GM12864 (cell line): Measurements from ENCODE around the gene PLPPR3.
"Not testable (repeated sequence)": the region's sequence is repeated elsewhere in the genome, so short reads cannot be mapped to it uniquely, and the experiment has no call there.

Experiments
- DNase-seq: peaks from one replicate; pipeline ENCODE4 v3.0.0-alpha.2; 2011; ENCODE audit warnings: low read depth
- H3K4me3 ChIP-seq: 2 replicates; pipeline ENCODE4 v1.5.1; 2011; ENCODE audit warnings: mild to moderate bottlenecking, low read depth, low read length, control low read depth
- TF ChIP-seq, protein P1 (sequence below): IDR thresholded peaks from 2 replicates; pipeline ENCODE4 v1.5.1; 2011; ENCODE audit warnings: low read depth, mild to moderate bottlenecking, moderate library complexity, low read length, control low read depth, inconsistent platforms; ENCODE audit errors: missing control alignments

Gene PLPPR3

DNA sequence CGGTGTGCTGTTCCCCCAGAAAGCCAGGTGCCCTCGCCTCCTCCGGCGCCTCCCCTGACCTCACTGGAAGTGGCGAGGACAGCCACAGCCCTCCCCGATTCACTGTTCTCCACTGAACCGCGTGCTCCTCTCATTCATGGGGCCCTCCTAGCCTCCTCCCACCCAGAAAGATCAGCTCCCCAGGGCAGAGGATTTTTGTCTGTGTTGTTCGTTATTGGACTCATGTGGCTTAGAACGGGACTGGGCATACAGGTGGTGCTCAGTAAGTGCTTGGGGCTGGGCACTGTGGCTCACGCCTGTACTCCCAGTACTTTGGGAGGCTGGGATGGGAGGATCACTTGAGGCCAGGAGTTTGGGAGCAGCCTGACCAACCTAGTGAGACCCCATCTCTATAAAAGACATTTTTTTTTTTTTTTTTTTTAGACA is 22.8 kb upstream of the PLPPR3 start:
- DNase-seq: no peak
- no peak overlapping the region for H3K4me3 ChIP-seq
- TF ChIP-seq, protein P1, sequence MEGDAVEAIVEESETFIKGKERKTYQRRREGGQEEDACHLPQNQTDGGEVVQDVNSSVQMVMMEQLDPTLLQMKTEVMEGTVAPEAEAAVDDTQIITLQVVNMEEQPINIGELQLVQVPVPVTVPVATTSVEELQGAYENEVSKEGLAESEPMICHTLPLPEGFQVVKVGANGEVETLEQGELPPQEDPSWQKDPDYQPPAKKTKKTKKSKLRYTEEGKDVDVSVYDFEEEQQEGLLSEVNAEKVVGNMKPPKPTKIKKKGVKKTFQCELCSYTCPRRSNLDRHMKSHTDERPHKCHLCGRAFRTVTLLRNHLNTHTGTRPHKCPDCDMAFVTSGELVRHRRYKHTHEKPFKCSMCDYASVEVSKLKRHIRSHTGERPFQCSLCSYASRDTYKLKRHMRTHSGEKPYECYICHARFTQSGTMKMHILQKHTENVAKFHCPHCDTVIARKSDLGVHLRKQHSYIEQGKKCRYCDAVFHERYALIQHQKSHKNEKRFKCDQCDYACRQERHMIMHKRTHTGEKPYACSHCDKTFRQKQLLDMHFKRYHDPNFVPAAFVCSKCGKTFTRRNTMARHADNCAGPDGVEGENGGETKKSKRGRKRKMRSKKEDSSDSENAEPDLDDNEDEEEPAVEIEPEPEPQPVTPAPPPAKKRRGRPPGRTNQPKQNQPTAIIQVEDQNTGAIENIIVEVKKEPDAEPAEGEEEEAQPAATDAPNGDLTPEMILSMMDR: no peak

DNA sequence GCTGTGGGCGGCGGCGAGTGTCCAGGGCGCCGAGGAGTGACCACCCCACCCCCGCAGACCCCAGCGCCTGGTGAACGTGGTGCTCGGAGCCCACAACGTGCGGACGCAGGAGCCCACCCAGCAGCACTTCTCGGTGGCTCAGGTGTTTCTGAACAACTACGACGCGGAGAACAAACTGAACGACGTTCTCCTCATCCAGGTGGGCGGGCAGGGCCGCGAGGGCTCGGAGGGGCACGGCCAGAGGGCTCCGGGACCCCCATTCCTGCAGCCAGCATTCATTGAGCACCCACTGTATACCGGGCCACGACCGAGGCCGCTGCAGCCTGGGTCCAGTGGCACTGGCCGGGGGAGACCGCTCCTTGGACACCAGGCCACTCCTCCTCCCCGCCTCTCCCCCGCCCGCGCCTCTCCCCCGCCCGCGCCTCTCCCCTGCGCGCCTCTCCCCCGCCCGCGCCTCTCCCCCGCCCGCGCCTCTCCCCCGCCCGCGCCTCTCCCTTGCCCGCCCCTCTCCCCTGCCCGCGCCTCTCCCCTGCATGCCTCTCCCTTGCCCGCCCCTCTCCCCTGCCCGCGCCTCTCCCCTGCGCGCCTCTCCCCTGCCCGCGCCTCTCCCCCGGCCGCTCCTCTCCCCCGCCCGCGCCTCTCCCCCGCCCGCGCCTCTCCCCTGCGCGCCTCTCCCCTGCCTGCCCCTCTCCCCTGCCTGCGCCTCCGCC is 22.2 kb upstream of the PLPPR3 start:
- TF ChIP-seq, protein P1: no peak
- DNase-seq: no peak
- no peak overlapping the region for H3K4me3 ChIP-seq

DNA sequence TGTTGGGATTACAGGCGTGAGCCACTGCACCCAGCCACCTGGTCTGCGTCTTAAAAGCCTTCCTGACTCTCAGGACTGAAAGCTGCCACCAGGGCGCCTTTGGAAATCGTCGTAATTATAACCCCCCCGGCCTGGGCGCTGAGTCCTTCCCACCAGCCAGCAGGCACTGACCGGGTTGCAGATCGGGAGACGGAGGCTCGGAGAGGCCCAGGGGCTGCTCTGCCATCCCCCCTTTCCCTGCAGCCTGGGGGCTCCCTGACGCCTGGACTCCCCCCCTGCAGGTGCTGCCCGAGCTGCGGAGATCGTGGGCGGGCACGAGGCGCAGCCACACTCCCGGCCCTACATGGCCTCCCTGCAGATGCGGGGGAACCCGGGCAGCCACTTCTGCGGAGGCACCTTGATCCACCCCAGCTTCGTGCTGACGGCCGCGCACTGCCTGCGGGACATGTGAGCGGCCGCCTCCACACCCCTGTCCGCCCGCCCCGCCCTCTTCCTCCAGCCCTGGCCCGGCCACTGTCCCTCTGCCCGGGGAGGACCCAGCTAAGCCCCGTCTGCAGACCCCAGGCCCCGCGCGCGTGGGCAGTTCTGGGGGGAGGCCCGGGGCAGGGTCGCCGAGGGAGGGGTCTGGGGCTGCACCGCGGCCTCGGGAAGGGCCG is 21.6 kb upstream of the PLPPR3 start:
- H3K4me3 ChIP-seq: no peak overlapping the region

DNA sequence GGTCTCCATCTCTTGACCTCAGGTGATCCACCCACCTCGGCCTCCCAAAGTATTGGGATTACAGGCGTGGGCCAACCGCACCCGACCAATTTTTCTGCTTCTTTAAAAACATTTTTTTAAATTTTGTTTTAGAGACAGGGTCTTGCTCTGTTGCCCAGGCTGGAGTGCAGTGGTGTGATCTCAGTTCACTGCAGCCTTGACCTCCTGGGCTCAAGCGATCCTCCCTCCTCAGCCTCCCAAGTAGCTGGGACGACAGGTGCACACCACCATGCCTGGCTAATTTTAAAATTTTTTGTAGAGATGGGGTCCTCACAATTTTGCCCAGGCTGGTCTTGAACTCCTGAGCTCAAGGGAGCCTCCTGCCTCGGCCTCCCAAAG is 21.0 kb upstream of the PLPPR3 start:
- H3K4me3 ChIP-seq, DNase-seq: not testable (repeated sequence)

More for the DNA sequence above, 21.6 kb upstream of the PLPPR3 start:
- TF ChIP-seq, protein P1: no peak
- DNase-seq: no peak

DNA sequence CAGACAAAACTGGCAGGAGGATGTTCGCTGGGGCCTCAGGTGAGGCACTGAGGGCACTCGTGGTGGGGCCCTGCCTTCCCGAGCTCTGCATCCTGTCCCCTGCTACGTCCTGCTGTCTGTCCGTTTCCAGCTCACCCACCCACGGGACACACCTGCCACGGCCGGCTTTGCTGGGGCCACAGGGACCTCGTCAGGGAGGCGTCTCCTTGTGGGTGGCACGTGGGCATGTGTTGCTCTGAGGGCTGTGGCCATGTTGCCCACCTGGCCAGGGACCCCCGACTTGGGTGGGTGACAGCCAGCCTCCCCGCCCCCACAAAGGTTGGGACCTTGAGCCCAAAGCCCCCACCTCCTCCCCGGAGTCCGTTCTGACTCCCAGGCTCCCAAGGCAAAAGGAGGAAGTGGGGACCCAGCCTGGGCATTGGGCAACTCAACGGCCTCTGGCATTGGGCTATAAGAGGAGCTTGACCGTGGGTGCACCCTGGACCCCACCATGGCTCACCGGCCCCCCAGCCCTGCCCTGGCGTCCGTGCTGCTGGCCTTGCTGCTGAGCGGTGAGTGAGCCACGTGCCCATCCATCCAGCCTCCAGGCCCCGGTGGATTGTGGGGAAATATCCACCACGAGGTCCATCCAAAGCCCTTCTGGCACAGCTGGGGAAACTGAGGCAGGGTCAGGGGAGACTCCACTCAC is 18.9 kb upstream of the PLPPR3 start, which contains the start of gene PRTN3:
Gene PRTN3, plus strand, starts transcription at position 481 of the 688 bp plus-strand sequence. Its CDS starts 10 bp downstream, at position 491.
- no peak for DNase-seq

DNA sequence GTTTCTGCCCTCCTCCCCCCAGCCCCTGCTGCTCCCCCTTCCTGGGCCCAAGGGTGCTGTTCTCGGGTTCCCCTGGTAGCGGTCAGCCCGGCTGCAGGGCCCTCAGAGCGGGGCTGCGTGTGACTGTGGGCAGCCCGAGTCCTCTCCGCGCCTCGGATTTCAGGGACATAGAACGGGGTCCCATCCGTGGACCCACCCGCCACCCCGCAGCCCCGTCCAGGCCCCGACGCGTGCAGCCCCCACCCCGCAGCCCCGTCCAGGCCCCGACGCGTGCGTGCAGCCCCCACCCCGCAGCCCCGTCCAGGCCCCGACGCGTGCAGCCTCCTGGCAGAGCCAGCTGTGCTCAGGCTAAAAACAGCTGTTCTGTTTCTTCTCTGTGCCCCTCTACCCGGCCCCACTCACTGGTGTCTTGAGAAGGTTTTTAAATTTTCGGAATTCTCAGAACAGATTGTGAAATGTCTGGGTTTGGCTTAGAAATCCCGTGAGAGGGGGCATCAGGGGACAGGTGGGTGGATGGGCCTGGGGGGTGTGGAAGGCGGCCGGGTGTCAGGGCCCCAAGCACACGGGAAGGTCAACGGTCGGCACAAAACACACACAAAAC is 13.6 kb upstream of the PLPPR3 start:
- no peak for DNase-seq
- H3K4me3 ChIP-seq: no peak overlapping the region
- TF ChIP-seq, protein P1: no peak

More for the DNA sequence above, 18.9 kb upstream of the PLPPR3 start, which contains the start of gene PRTN3:
- H3K4me3 ChIP-seq: no peak within 1 kb of the TSS
- TF ChIP-seq, protein P1: no peak

DNA sequence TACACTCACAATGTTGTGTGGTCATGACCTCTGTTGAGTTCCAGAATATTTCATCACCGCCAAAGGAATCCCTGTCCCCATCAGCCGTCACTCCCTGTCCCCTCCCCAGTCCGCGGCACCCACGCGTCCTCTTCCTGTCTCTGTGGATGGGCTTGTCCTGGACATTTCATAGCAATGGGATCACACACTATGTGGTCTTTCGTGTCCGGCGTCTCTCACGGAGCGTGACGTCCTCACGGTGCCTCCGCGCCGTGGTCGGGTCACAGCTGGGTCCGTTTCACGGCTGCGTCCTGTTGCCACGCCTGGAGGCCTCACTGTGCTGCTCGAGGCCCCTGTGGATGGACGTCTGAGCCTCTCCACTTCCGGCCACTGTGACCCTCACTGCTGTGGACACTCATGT is 12.5 kb upstream of the PLPPR3 start:
- DNase-seq: no peak
- TF ChIP-seq, protein P1: no peak
- no peak overlapping the region for H3K4me3 ChIP-seq
